ENCODE results near the gene SPINK14.

Gene SPINK14

GRCh38 chr5:148224117-148224742 is 55.9 kb downstream of the SPINK14 start:
- in situ Hi-C loops (cut with MboI; ENCODE audit: low sequenced_read_pairs, unreplicated experiment) = no loop called here
- DNase-seq (ENCODE audit: low spot score) = no peak
- no peak for TF ChIP-seq CTCF (IDR thresholded peaks at IDR 0.05; ENCODE audit: borderline replicate concordance, control extremely low read depth, extremely low read depth, insufficient read depth, missing control alignments)

Measured in GM13976 (cell line).